T-helper 22 cell (primary cell): ENCODE measurements around the gene NR2F2.

Experiments
- DNase-seq: peaks from one replicate; pipeline ENCODE4 v3.0.0-alpha.2; 2020; ENCODE audit warnings: low read depth

NR2F2 gene

DNA sequence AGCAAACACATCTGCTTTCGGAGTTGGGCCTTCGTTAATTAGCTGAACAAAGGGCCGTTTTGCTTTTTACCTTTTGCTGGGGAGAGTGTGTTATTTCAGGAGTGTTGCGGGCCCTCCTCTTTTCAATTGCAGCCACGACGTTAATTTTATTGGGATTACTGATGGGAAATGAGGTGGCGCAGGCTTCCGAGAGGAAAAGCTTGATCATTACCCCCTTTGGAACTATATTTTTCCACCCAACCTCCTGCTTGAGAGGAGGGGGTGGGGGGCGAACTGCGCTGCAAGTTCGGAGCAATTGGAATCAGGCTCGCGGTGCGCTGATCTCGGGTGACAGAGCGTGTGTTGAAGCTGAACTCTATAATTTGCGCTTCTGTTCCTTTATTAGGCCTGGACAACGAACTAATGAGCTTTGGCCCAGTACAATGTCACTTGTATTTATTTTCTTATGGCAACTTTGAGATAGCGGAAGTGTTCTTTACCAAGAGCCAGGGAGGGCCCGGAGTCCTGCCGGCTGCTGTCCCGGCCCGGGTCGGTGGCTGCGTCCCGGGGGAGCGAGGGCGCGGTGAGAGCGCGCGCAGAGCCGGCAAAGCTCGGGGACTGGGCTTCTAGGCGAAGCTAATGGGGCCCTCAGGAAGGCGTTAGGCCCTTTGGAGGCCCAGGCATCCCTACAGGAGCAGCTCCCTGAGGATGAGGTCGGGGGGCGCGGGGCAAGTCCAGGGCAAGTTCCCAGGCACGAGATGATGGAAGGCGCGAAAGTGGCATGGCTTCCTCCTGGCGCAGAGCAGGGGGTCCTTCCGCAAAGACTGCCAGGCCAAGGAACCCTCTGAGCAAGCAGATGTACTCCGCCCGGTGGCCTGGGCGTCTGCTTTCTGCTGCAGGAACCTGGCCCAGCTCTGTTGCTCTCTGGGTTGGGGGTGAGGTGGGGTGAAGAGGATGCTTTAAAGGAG lies 12.9 kb downstream of the NR2F2 start:
- no peak for DNase-seq

DNA sequence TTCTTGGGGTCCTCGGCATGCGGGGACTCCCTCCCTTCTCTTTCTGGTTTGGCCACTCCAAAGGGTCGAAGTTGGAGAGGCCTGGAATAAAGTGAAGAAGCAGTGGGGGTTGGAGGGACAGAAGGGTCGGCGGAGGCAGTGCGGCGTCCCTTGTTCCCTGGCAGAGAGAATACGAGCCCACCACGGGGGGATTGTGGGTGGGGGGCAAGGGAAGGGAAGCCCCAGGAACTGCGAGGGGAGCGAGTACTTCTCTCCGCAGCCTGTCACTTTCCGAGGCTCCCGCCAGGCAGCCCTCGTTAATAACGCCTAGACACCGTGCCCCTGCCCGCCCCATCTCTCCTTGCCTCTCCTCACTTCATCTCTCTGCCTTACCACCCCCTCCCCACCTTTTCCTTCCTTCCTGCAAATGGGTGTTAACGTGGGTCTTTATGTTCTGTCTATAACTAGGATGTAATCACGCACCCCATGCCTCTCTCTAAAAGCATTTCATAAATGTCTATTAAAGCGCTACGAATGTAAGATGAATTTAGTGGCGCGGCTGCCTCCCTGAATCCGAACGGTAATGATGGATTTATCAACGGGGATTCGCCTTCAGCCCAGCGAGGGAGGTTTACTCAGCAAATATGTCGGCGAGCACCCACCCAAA lies 13.7 kb downstream of the NR2F2 start:
- DNase-seq = no peak

DNA sequence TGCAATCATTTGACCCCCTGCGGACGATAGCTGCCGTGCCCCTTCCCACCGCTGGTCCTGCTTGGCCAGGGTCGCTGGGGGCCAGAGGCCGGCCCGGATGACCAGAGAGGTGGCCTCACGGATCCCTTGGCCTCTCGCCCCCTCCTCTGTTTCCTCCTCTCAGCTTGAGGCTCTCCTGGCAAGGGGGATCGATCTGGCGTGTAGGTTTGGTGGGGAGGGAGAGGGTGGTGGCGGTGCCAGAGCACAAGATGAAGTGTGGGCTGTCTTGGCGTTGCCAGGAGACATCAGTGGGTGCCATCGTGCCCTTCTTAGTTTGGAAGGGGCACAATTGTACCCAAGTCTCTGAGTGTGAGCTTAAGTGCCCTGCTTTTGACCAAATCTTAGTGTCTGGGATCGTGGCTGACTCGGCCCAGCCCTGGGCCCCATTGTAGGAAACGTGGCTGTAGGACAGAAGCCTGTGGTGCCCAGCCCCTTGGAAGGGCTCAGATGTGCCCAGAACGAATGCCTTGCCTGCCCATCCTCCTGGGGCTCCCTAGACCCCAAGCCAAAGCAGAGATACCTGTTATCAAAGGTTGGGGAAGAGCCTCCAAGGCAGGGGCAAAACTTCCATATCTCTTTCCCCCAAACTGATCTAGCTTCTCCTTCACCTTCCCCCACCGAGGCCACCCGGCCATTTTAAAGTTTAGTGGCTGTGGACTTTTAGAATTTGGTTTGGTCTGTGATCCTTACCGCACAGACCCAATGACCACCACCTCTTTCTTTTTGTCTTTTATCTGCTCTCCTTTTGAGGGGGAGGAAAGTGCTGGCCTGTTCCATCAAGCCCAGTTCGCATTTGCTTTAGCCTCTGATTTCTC lies 14.4 kb downstream of the NR2F2 start:
- DNase-seq = no peak

DNA sequence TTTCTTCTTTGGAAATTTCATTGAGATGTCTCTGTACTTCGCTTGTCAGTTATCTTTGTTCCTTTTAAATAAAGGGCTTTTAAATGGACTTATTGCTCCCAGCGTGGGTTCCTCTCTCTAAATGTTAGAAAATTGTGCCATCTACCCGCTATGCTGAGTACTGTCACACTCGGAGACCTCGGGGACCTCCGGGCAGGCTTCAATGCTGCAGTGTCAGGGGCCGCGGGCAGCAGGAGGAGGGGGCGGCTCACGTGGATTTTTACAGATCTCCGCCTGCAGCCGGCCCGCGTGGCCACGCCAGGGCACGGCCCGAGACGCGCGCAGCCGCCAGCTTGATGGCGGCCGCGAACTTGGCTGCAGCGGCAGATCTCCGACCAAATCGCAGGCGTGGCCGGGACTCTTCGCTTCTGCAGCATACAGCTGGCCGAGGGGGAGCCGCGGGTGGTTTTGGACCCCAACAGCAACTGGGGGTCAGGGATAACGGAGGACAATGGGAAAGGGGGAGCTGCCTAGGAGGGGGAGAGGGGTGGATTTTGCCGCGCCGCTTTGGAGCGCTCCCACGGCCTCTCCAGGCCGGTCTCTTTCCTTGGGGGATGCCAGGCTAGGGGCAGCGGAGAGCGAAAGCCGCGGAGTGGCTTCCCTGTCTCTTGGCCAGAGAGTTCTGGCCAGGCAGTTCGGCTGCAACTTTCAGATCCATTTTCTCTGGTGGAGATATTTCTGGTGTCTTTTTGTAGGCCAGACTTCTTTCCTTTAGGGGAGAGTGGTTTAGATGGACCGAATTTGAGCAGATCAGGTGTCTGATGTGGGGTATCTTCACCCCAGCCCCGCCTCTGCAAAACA lies 15.3 kb downstream of the NR2F2 start:
- DNase-seq = no peak

DNA sequence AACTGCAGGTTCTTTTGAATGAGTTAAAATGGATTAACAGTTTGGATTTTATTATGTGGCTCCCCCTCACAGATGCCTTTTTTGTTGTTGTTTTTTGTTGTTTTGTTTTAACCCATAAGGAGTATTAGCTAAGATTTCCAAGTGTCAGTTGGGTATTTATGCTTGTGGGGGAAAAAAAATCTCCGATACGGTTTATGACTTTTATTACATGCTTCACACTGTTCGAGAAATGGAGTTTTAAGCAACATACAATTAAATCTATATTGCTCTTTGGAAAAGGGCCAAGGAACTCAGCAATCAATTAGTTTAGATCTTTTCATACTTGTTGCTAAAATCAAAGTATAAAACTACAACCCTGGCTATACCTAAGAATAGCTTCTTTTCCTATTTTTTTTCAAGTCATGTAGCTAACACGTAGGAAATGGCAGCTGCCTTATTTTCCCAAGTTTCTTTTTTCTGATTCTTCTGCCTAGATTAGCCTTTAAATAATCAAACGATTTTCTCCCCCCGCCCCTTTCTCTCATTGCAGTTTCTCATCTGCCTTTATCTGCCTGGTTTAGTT lies 16.0 kb downstream of the NR2F2 start:
- no peak for DNase-seq

DNA sequence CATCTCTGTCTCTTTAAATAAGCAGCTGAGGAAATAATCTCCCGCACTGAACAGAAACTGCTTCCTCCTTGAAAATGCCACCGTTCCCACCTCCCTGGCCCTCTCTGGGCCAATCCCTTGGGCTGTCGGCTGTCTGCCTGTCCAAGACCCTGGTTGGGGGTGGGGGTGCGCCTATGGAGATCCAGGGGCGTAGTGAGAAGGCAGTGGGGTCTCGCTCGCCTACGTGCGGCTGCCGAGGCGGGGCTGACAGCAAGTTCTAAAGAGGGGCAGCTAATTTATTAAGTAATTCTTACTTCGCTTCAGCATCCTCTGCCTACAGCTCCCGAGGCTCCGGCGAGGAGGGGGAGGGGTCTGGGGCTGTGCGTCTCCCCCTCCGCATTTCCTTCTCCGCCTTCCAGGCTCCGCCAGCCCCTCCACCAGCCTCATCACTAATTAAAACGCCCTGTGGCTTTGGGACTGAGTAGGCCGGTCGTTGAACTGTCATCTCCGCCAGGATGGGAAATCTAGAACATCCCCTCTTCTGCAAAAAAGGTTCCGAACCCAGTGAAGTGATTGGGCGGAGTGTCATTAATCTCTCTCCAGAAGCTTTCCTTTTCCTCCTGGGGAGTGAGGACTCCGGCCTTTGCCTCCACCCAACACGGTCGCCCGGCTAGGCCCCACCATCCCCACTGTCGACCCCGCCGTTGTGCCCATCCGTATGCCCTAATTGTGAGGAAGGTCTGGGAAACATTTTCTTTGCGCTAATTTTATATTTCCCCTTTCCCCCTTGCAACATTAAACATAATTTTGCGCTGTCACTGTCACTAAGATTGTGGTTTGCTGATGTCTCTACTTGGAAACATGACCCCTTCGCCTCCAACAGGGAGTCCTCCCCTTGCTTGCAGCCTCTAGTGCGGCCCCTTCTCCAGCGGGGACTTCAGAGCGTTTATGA lies 16.9 kb downstream of the NR2F2 start:
- no peak for DNase-seq

DNA sequence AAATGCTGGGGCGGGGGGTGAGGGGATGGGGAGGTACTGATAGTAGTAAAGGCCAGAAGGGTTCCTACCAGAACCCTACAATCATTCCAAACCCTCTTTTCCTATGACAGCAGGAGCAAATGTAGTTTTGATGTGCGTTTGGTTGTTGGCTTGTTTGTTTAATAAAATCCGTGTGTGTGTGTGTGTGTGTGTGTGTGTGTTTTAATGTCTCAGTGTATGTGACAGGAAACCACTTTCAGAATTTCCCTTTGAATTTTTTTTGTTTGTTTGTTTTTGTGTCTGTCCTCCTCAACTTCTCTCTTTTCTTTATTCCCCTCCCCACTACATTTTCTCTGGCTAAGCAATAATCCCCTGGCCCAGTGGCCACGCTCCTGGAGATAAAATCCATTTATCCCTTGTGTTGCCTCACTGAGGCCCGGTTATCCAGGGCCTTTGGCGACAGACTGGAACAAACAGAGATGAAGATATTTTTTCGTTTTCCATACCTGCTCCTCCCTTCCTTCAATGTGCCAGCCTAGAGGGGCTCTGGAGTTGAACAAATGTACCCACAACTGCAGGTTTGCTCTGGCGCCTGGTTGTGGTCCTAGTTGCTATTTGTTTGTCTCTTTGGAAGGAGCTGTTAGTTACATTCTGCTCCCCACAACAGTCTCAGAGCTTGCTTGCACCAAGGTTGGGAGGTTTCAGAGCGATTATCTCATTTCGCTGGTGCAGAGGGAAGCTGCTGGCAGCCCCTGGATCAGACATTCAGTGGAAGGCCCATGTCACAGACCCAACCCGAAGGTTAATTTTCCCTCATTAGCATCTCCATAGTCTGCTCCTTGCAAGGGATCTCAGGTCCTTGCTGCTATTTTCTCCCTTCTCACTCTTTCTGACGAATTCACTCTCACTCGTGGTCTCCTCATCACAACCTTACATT lies 17.9 kb downstream of the NR2F2 start:
- no peak for DNase-seq

DNA sequence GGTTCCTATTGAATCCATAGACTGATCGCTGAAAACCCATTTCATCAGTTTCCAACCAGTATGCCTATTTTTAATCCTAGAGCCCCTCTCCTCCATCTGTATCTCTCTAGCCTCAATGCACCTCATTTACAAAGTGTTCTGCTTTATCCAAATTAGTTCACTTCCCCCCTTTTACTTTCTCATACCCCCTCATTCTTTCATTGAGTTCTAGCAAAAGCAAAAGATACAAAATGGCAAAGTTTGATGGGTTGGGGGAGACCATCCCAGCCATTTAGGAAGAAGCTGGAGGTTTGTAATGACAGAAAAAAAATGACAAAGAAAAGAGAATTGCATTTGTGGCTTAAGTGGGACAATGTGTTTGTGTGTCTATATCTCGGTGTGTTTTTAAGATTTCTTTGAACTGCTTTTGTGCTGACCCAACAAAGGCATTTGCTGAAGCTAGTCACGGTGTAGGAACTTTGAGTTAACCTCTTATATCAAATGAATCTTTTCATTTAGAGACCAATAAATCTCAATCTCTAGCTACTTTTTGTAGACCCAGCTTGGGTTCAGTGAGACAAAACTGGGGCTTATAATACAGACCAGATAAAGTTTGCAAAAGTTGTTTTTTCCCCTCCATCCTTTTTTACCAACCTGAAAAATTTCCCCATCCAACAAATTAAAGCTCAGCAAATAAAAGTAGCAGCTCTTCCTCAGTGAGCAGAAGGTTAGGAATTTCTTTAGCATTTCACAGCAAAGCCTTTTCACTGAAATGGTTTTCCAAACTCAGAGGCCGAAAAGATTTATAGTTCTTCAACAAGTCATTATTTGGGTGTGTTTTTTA lies 18.7 kb downstream of the NR2F2 start:
- no peak for DNase-seq

DNA sequence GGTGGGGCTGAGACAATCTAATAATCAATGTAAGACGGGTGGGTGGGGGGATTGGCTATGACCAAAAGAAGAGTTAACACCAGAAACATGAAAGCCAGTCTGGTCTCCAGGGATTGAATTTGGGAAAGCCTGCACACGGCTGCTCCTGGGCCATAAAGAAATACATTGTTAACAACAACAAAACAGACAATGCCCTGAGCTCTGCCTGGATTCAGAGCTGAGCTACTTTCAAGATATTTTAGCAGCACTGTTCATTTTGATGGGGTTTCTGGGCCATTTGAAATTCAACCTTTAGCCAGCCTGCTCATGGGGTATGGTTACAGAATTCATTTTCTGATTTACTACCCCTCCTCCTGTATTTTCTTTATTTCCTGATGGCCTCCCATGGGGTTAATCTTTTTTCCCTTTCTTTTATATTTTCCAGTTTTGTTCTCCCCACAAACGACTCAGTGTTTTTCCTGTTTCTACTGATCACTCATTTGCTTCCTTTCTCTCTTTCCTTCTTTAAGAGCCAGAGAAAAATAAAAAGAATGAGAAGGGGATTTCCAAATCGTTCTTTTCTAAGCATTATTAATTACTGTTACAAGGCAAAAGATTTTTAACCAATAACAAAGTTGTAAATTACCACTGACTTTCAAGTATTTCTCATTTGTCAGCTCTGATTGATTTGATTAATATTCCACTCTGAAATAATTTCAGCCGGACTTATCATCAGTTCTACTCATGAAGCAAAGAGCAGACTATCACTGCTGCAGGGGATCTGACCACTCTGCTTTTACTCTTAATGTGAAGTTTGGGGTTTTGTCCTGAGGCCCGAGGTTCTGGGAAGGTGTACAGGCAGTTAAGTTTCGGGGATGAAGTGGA lies 19.6 kb downstream of the NR2F2 start:
- DNase-seq = no peak

DNA sequence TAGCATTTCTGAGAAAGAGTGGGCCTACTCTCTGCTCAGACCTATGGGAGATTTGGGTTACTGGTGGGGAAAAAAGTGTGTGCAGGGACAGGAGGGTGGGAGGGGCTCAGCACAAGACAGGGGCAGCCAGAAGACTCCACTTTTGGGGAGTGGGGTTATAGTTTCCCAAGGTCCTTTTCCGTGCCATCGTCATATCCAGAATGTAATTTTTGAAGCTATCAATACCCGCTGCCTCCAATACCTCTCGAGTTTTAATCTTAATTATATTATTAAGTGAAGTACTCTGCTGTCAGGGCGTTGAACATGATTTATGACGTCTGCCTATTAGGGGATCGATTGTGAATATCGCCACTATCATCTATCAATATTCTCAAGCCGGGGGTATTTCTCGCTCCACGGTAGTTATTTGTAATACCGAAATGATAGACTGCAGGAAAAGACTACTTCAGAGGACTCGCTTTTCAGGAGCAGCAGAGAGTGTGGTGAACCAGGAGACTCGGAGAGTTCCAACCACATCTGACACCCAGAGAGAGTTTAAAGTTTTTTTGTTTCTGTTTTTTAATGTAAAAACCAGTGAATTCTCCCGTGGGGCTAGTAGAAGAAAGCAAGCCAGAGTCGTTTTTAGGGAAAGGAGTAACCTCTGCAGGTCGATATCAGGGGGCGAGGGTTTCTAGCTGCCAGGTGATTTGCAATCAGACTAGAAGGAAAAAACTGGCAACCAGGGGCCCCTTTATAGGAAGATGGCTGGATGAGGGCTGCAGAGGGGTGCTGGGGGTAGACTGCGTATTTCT lies 20.6 kb downstream of the NR2F2 start:
- no peak for DNase-seq

DNA sequence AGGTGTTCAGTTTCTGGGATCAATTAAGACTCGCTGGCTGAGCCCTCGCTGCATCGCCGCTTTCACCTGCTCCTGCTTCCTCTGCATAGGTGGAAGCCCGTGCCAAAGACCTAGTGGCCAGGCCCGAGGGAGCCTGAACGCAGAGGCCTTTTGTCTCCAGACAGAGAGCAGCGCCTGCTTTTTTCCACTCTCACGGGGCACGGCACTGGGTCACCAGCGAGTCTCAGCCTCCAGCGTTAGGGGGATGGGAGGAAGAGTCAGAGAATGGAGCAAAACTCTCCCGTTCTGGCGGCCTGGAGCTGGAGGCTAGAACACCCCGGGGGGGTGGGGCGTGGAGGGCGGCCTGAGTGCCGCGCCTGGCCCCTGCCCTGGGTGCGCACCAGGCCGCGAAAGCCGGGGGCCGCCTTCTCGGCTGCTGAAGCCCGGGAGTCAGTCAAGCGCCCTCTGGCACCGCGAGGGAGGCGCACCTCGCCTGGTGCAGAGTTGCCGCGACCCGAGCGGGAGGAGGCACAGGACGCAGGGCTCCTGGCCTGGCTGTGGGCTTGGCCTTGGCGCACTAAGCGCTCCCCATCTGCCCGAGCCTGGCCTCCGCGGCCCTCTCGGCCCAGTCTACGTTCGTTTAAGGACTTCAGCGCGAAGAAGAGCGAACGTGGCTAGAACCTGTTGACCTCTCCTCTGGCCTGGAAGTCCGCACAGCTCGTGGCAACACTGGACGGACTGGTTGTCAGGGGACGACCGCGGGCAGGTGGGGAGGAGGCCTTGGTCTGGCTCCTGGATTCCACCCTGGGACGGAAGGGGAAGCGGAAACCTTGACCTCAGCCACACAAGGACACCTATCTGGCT lies 21.5 kb downstream of the NR2F2 start:
- no peak for DNase-seq

DNA sequence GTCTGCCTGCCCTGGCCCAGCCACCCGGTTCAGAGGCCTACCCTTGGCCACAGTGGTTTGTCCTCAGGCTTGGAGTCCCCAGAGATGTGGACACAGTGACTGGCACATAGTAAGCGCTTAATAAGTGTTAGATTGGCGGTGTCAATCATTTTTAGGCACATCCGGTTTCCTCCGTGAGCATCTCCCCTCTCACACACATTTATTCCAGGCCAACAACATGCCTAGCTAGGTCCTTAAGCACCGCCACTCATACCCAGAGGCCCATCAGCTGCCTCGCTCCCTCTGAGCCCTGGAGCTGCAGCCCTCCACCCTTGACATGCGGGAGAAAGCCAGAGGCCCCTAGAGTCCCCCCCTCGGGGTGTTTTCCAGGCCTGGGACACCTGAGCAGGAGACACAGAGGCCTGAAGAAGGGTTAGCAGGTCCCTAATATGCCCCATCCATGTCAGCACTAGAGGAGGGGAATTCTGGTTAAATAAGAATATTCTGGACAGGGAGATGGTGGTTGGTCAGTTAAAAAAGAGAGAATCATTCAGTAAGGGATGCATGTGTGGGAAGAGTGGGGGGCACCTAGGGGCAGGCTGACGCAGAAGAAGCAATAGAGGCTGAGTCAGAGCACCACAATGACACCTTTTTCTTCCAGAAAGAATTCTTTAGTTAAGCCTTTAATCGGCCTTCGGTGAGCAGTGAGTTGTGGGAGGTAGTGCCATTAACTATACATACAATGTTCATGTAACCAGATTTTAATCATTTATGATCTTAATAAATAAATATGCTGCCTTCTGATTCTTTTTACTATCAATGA lies 22.3 kb downstream of the NR2F2 start:
- no peak for DNase-seq

DNA sequence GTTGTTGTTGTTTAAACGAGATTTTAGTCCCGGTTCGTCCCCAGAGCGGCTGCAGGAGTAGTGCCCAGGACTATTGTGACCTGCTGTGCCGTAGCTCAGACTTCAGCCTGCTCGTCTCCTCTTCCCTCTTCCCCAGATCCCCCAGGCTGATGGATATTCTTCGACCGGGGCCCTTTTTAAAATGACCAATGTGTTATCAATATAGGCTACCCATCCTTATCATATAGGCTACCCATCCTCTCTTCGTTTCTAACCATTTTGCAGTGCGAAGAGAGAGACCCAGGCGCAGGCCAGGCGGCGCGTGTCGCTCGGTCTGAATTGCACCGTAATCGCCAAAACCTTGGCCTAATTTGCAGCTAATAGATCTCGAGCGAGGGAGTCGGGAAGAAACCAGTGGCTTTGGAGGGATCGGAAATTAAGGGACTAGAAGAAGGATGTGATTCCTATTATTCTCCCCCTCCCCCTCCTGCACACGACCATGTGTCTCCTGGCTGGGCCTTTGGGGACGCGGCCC lies 23.0 kb downstream of the NR2F2 start:
- DNase-seq = no peak
